Lung microvascular endothelial cell (primary cell): ENCODE results near the gene STBD1. TPM values are rescaled to one million over a fixed set of nuclear protein-coding genes. Genes with fewer than 3 reads are reported as not detected.
"Not testable (repeated sequence)": the region's sequence is repeated elsewhere in the genome, so short reads cannot be mapped to it uniquely, and the experiment has no call there.

Experiments
- DNase-seq, 2 donors: peaks; one replicate each; pipeline versions ENCODE4 v3.0.0 to v3.0.0-alpha.2; 2010; ENCODE audit warnings: low read depth in 2 of 2
- total RNA-seq: library from RNA; depleted of rRNA; stranded (reverse); fragments of >200 nt; gene quantifications from 2 replicates; pipeline ENCODE4 v1.2.1, GENCODE V29; 2014

The STBD1 gene
- 0.40 and 1.5 TPM in 2 replicates for total RNA-seq

GRCh38 chr4:76305971-76306881 is at the start of gene STBD1:
TSS of gene STBD1 (plus strand) at chr4:76306733. CDS start at chr4:76306770, 37 bp downstream.
- DNase-seq = peak; percentile 51 to 62

- no peak for DNase-seq
Observed at GRCh38 chr4:76256968-76257367, 49.6 kb upstream of the STBD1 start.

GRCh38 chr4:76257824-76258223 is 48.7 kb upstream of the STBD1 start:
- DNase-seq = no peak

GRCh38 chr4:76260571-76260970 is 46.0 kb upstream of the STBD1 start:
- DNase-seq = no peak

DNA sequence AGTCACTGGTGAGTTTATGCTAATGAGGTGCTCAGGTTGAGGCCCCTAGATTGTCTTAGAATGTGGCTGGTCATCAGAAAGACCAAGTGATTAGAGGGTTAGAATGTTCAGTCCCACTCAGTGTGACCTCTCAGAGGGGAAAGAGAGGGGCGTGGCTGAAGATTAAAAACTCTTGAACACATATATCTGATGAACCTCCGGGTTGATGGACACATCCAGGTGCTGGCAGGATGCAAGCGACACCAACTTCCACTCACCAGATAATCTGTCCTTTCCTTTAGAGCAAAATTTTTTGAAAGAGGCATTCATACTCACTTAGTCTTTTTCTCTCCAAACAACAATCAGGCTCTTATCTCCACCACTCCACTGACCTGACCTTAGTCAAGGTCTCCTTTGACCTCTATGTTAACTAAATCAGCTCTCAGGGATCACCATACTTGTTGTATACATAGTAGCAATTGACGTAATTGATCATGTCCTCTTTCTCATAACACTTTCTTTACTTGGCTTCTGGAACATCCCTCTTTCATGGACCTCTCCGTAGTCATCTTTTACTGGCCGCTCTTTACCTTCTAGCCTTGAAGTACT is 40.8 kb upstream of the STBD1 start:
- no peak for DNase-seq

DNA sequence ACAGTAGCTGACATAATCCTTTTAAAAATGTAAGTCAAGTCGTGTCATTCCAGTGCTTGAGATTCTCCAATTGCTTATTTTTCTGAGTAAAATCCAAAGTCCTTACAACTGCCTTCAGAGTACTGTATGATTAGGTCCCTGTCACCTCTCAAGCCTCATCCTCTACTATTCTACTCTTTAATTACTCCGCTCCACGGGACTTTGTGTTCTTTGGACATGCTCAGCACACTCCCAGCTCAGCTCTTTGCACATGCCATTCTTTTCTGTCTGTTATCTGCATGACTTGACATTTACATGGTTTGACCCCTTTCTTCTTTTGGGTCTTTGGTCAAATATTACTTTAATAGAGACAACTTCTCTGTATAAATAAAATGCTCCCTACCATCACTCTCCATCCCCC is 39.9 kb upstream of the STBD1 start:
- DNase-seq = no peak

DNA sequence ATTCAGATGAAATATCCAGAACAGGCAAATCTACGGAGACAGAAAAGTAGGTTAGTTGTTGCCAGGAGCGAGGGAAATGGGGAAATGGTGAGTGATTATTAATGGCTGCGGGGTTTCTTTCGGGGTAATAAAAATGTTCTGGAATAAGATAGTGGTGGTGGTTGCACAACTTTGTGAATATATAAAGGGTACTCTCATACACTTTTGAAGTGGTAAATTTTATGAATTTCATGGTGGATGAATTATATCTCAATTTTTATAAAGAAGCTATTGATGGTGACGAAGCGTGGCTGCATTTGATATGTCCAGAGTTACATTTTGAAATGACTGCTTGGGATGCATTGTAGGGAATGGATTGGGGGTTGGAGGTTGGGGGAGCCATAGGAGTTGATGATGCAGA is 38.7 kb upstream of the STBD1 start:
- DNase-seq = no peak

- no peak for DNase-seq
Observed at GRCh38 chr4:76270244-76271175, 36.0 kb upstream of the STBD1 start.

- no peak for DNase-seq
Observed at GRCh38 chr4:76271248-76271647, 35.3 kb upstream of the STBD1 start.

DNA sequence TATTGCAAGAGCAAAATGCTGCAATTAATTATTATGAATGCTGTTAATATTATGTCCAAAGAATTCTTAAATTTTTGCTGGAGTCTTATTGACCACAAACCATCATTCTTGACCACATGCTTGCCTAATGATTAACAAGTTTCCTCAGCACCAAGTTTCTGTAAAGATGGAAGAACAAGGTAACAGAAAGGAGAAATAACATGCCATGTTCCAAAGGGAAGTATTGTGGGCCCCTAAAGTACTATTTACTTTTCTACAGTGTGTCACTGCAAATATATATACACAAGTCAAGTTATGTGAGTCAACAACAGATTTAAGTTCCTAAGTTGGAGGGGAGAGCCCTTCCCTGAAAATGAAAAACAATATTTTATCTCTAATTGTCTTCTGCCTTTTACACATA is 34.5 kb upstream of the STBD1 start:
- DNase-seq = no peak

DNA sequence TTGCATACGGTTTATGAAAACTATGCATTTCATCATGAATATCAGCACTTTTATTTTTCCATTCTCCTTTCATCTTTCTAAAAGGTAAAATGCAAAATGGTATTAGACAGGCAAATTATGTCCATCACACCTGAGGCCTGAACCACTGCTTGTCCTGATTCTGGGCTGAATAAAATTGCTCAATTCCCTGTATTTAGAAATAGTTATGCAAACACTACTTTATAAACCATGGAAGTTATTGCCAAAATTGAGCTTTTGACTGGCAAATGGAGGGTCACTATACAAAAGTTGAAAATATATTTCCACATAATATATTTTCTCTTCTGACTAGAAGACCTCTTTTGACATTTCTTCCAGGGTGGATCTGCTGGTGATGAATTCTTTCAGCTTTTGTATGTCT is 34.0 kb upstream of the STBD1 start:
- no peak for DNase-seq

DNA sequence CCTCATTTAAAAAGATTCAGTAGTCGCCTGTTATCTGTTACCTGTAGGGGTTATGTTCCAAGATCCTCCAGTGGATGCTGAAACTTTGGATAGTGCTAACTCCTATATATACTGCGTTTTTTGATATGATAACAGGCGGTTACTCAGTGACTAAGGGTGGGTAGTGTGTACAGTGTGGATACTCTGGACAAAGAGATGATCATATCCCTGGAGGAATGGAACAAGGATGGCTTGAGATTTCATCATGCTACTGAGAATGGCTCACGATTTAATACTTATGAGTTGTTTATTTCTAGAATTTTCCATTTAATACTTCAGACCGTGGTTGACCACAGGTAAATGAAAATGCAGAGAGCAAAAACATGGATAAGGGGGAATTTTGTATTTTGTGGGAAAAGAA is 33.5 kb upstream of the STBD1 start:
- DNase-seq = no peak

- no peak for DNase-seq
Observed at GRCh38 chr4:76275486-76276124, 30.9 kb upstream of the STBD1 start.

DNA sequence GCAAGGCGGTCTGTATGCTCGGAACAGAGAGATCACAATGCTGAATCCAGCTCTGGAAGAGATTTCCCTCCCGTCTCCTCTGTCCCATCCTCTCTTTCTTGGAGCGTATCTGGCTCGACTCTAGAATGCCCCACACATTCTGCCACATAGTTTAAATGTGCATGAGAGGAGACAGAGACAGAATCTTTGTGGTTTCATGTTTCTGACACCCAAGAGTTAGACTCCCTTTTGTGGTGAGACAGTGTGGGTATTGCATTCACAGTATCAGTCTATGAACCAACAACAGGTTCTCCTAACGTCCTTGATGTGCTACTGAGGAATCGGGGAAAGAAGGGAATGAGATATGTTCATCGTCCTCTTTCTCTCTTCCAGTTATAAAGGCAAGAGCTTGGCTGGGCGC is 29.7 kb upstream of the STBD1 start:
- no peak for DNase-seq

DNA sequence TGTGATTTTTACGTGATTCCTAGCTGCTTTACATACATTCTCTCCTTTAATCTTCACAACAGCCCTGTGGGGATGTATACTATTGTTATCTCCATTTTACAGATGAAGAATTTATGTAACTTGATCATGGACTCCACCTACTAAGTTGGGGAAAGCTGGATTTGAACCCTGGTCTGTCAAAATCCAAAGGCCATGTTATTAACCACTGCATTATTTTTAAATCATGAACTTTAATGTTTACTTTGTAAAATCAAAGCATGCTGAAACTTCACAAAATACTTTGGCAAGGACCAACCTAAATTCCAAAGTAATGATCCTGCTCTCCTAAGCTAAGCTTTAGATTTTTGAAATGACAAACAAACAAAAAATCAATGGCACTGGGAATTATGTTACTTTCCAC is 28.9 kb upstream of the STBD1 start:
- DNase-seq = no peak

DNA sequence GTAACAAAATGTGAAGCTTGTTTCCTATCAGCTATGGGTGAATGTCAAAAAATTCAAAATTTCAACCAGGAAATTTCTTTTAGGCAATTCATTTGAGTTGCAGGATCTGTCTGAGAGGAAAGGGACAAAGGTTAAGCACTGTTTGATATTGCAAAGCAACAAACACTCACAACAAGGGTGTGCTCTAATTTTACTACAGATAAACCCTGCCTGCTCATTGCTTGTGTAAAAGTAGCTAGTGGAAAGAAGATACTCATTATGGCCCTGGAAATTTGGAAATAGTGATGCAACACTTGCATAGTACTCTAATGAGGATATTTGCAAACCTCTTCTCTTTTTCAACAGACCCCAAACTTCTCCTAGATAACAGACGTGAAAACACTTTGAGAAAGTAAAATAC is 27.9 kb upstream of the STBD1 start:
- DNase-seq = no peak

DNA sequence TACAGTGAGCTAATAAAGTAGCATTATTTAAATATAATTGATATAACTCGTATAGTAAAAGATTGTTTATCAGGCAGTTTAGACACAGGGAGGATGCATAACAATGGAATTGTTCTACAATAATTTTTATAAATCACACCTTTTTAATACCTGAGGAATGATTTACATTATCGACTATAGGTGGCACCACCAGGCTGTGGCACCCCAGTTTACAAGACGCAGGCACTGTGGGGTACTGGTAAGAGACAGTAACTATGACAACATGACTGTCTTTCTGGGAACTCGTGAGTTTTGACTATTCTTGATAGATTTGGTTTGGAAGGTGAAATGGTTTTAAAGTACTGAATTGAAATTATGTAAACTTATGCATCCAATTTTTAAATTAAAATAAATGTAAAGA is 27.1 kb upstream of the STBD1 start:
- no peak for DNase-seq

- no peak for DNase-seq
Observed at GRCh38 chr4:76280488-76281441, 25.8 kb upstream of the STBD1 start.

DNA sequence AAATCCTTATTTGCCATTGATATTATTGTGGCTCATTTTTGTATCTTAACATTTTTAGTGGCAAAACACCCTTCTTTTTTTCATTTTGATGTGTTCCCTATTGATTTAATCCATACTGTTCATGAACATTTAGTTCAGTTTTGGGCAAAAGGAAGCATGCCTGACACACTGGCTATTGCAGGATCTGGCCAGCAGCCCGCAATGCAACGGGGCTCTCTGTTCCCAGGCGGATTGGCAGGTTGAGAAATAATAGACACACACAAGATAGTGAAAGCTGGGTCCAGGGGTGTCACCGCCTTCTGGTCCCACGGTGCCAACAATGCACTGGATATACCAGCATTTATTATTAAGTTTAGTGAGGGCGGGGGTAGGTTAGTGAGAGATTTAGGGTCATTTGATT is 24.9 kb upstream of the STBD1 start:
- DNase-seq = not testable (repeated sequence)

DNA sequence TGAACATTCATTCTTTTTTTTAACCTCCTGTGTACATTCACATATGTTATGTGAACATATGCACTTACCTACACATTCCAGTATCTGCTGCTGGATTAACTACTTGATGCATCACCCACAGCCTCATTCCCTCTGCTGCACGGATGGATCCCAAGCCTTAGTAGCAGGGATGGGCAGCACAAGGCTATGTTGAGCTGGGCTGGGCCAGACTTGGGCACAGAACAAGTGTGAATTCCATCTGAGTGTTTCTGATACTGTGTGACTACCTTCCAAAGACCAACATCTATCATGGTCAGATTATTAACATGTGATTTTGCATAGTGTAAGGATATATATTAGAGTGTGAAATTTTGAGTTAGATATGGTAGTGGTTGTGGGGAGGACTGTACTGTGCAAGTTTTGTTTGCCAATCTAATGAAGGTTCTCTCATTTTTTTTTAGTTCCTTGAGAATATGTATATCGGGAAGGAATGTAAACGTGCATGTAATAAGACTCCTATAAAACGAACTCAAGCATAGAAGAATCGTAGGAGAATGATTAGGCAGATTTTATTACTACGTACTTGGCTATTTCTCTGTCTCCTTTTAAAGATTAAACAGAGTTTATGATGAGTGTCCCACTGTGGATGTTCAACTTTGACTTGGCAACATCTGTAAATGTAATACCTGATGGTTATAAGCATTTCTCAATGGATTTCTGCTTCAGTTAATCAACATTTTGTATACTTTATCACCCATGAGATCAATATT is 23.4 kb upstream of the STBD1 start:
- no peak for DNase-seq
